HepG2 (cell line): ENCODE data around the gene CYLD.

Experiments used
- ATF3 ChIP-seq: sonication (generic); formaldehyde crosslinking; IDR thresholded peaks from 2 replicates; pipeline ENCODE4 v1.4.0; 2020; ENCODE audit warnings: missing genetic modification reagents
- GABPB1 ChIP-seq: IDR thresholded peaks from 2 replicates; pipeline ENCODE4 v1.6.1; 2016; ENCODE audit warnings: mild to moderate bottlenecking, missing genetic modification reagents, moderate library complexity, missing compliant biosample characterization
- HMG20A ChIP-seq: IDR thresholded peaks from 2 replicates; pipeline ENCODE4 v1.6.1; 2016; ENCODE audit warnings: borderline replicate concordance
- KMT2A ChIP-seq: sonication (generic); formaldehyde crosslinking; IDR thresholded peaks from 2 replicates; pipeline ENCODE4 v1.4.0; 2020; ENCODE audit warnings: missing genetic modification reagents
- MAZ ChIP-seq, 2 experiments: sonication (generic) in 1 of 2; formaldehyde crosslinking in 1 of 2; IDR thresholded peaks; 2 replicates each; pipeline versions ENCODE4 v1.5.0 to v1.6.1; 2012 to 2020; ENCODE audit warnings: low read depth in 2 of 2, mild to moderate bottlenecking in 2 of 2, borderline replicate concordance in 1 of 2, improper control_type of control experiment in 1 of 2, low read length in 1 of 2, missing genetic modification reagents in 1 of 2, moderate library complexity in 1 of 2
- SAP130 ChIP-seq: IDR thresholded peaks from 2 replicates; pipeline ENCODE4 v1.6.1; 2016; ENCODE audit warnings: low read depth
- TF ChIP-seq, protein P1 (sequence below): sonication (generic); formaldehyde crosslinking; IDR thresholded peaks from 2 replicates; pipeline ENCODE4 v1.5.0; 2020; ENCODE audit warnings: mild to moderate bottlenecking, missing genetic modification reagents, moderate library complexity
- TF ChIP-seq, protein P2 (sequence below): sonication (generic); formaldehyde crosslinking; IDR thresholded peaks from 2 replicates; pipeline ENCODE4 v1.8.1; 2023; ENCODE audit warnings: mild to moderate bottlenecking, moderate library complexity, missing genetic modification reagents

DNA sequence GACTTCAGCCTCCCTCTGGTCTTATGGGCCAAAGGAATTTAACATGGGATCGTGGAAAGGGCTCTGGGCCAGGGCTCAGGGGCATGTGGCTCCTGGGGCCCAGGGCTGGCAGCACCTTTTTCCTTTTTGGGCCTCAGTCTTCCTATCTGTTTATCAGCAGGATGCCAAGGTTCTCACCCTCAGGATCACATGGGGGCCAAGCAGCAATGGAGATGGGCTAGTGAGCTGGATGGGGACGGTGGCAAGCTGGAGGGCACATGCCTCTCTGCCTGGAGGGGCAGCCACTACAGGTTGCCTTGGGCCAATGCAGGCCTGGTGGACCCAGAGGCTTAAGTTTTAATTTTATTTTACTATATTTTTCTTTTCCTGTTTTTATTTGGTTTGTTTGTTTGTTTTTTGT is 95.4 kb downstream of the CYLD start:
- TF ChIP-seq KMT2A (CRISPR knock-in tag) (no peak), ATF3 (no peak), GABPB1 (CRISPR knock-in tag) (no peak), MAZ (IDR thresholded peaks at IDR 0.05; ENCODE audit: borderline replicate concordance, low read depth, low read length) (no peak), MAZ (CRISPR knock-in tag; IDR thresholded peaks at IDR 0.05; ENCODE audit: low read depth) (no peak), HMG20A (CRISPR knock-in tag) (no peak), SAP130 (CRISPR knock-in tag) (no peak)
- TF ChIP-seq, protein P1, sequence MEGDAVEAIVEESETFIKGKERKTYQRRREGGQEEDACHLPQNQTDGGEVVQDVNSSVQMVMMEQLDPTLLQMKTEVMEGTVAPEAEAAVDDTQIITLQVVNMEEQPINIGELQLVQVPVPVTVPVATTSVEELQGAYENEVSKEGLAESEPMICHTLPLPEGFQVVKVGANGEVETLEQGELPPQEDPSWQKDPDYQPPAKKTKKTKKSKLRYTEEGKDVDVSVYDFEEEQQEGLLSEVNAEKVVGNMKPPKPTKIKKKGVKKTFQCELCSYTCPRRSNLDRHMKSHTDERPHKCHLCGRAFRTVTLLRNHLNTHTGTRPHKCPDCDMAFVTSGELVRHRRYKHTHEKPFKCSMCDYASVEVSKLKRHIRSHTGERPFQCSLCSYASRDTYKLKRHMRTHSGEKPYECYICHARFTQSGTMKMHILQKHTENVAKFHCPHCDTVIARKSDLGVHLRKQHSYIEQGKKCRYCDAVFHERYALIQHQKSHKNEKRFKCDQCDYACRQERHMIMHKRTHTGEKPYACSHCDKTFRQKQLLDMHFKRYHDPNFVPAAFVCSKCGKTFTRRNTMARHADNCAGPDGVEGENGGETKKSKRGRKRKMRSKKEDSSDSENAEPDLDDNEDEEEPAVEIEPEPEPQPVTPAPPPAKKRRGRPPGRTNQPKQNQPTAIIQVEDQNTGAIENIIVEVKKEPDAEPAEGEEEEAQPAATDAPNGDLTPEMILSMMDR (CRISPR knock-in tag), result no peak
- TF ChIP-seq, protein P2, sequence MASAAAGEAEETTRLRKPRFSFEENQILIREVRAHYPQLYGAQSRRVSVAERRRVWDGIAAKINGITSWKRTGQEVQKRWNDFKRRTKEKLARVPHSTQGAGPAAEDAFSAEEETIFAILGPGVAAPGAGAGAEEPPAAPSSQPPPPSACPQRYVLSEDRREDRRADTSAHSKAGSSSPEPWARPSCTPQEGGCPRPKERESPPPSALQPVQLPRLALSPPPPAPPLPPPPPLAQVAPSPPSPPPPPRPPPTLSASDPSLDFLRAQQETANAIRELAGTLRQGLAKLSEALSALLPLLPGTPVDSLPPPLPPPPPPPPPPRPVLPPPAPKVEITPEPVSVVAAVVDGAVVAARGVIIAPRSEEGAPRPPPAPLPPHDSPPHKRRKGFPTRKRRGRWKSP, result no peak
